ENCODE results near the gene CHMP4A.
"Not testable (repeated sequence)": the region's sequence is repeated elsewhere in the genome, so short reads cannot be mapped to it uniquely, and the experiment has no call there.

The CHMP4A gene

GRCh38 chr14:24232121-24232644, 18.9 kb upstream of the CHMP4A start, which contains the start of gene NEDD8:
TSS of gene NEDD8 (minus strand) at chr14:24232367. CDS start at chr14:24232267, 100 bp downstream.
- no peaks in the 10 kb centered on the region for H3K27me3 Mint-ChIP-seq (ENCODE audit: low read depth)
- H3K9me3 Mint-ChIP-seq, result no peaks in the 10 kb centered on the region
- H3K36me3 Mint-ChIP-seq (ENCODE audit: low read depth), result peaks cover 31% of the 10 kb centered on the region
- H3K4me1 Mint-ChIP-seq, result peaks cover 27% of the 10 kb centered on the region
- no peak for TF ChIP-seq CTCF (IDR thresholded peaks at IDR 0.05; ENCODE audit: unreplicated experiment in 3 of 3)
- H3K4me3 Mint-ChIP-seq, result peak within 1 kb of the TSS; percentile 90 to 98 (median 94)
- peak within 1 kb of the TSS; percentile 92 to 99 (median 97) for H3K27ac Mint-ChIP-seq

- peak overlapping the region; percentile 90 to 98 (median 94) for H3K4me3 Mint-ChIP-seq
Measured at GRCh38 chr14:24231263-24232120, 18.2 kb upstream of the CHMP4A start.

GRCh38 chr14:24228902-24229301, 15.6 kb upstream of the CHMP4A start:
- H3K36me3 Mint-ChIP-seq (ENCODE audit: low read depth), result peaks cover 11% of the 10 kb centered on the region
- H3K27ac Mint-ChIP-seq, result no peak overlapping the region
- H3K4me1 Mint-ChIP-seq, result peaks cover 17% of the 10 kb centered on the region
- H3K27me3 Mint-ChIP-seq (ENCODE audit: low read depth), result no peaks in the 10 kb centered on the region
- no peaks in the 10 kb centered on the region for H3K9me3 Mint-ChIP-seq
- peak overlapping the region in 2 of 3 experiments; percentile 54 to 67 for H3K4me3 Mint-ChIP-seq
- no peak for TF ChIP-seq CTCF (IDR thresholded peaks at IDR 0.05; ENCODE audit: unreplicated experiment in 3 of 3)

More at GRCh38 chr14:24231263-24232120, 18.2 kb upstream of the CHMP4A start:
- H3K4me1 Mint-ChIP-seq, result peaks cover 27% of the 10 kb centered on the region
- H3K9me3 Mint-ChIP-seq, result no peaks in the 10 kb centered on the region
- H3K36me3 Mint-ChIP-seq (ENCODE audit: low read depth), result peaks cover 30% of the 10 kb centered on the region
- no peaks in the 10 kb centered on the region for H3K27me3 Mint-ChIP-seq (ENCODE audit: low read depth)
- TF ChIP-seq CTCF (IDR thresholded peaks at IDR 0.05; ENCODE audit: unreplicated experiment in 3 of 3), result no peak
- peak overlapping the region; percentile 92 to 99 (median 97) for H3K27ac Mint-ChIP-seq

GRCh38 chr14:24226473-24226872, 13.2 kb upstream of the CHMP4A start:
- Mint-ChIP-seq H3K9me3 (no peaks in the 10 kb centered on the region), H3K27ac (no peak overlapping the region), H3K27me3 (ENCODE audit: low read depth) (no peaks in the 10 kb centered on the region), H3K36me3 (ENCODE audit: low read depth) (peaks cover 11% of the 10 kb centered on the region), H3K4me3 (no peak overlapping the region), H3K4me1 (peaks cover 6% of the 10 kb centered on the region)
- TF ChIP-seq CTCF (IDR thresholded peaks at IDR 0.05; ENCODE audit: unreplicated experiment in 3 of 3), result no peak

GRCh38 chr14:24224618-24225071, 11.4 kb upstream of the CHMP4A start:
- Mint-ChIP-seq H3K27ac (peak overlapping the region in 1 of 3 experiments; percentile 7), H3K9me3 (no peaks in the 10 kb centered on the region), H3K4me3 (no peak overlapping the region), H3K36me3 (ENCODE audit: low read depth) (peaks cover 11% of the 10 kb centered on the region), H3K27me3 (ENCODE audit: low read depth) (no peaks in the 10 kb centered on the region), H3K4me1 (no peaks in the 10 kb centered on the region)
- TF ChIP-seq CTCF (IDR thresholded peaks at IDR 0.05; ENCODE audit: unreplicated experiment in 3 of 3), result no peak

- not testable (repeated sequence) for H3K27ac Mint-ChIP-seq; H3K9me3 Mint-ChIP-seq; H3K4me1 Mint-ChIP-seq; H3K27me3 Mint-ChIP-seq (ENCODE audit: low read depth); H3K4me3 Mint-ChIP-seq
- peaks cover 13% of the 10 kb centered on the region for H3K36me3 Mint-ChIP-seq (ENCODE audit: low read depth)
Measured at GRCh38 chr14:24222987-24223386, 9.7 kb upstream of the CHMP4A start.
